Fibroblast of pulmonary artery (primary cell): ENCODE measurements around the gene PLXNB1.
A peak's percentile ranks its signal among the peaks of the same experiment; 100 is the strongest.

Source experiments
- DNase-seq: peaks from one replicate; pipeline ENCODE4 v3.0.0-alpha.2; 2010; ENCODE audit warnings: low read depth
- H3K4me3 ChIP-seq: replicated peaks from 2 replicates; pipeline ENCODE4 v1.5.1; 2011; ENCODE audit warnings: low read depth, mild to moderate bottlenecking, control low read depth, low read length, moderate library complexity
- TF ChIP-seq, protein P1 (sequence below): IDR thresholded peaks from 2 replicates; pipeline ENCODE4 v1.5.1; 2011; ENCODE audit warnings: mild to moderate bottlenecking, control low read depth, low read length, inconsistent platforms; ENCODE audit errors: missing control alignments

The PLXNB1 gene

DNA sequence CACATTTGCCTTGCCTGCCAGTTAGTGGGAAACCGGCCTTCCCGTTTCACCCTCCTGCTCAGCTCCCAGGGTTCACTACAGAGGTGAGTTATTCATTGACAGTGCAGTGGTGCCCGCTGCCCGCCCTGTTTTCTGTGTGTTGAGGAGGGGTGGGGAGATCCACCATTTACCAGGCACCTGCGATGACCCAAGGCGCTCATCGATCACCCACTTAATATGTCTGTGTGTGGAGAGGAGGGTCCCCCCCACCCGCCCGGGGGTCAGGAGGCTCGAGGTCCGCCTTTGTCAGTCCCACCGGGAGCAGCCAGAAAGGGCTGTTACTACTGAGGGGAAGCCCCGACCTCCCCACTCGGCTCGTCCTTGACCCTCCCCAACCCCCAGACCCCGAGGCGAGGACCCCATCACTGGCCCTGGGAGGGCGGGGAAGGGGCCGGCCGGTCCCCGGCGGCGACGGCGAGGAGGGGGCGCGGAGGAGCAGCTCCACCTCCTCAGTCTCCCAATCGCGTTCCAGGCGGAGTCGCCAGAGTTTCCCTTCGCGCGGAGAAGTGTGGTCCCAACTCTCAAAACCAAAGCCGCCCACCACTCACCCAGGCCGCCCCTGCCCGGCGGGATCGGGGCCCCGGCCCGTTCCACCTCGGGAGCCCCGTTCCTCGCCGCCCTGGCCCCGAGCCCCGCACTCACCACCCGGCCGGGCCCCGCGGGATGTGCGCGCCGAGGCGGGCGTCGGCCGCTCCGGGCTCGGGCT lies 1.1 kb downstream of the PLXNB1 start:
- H3K4me3 ChIP-seq = peak overlapping the region; percentile 63
- no peak for DNase-seq
- TF ChIP-seq, protein P1, sequence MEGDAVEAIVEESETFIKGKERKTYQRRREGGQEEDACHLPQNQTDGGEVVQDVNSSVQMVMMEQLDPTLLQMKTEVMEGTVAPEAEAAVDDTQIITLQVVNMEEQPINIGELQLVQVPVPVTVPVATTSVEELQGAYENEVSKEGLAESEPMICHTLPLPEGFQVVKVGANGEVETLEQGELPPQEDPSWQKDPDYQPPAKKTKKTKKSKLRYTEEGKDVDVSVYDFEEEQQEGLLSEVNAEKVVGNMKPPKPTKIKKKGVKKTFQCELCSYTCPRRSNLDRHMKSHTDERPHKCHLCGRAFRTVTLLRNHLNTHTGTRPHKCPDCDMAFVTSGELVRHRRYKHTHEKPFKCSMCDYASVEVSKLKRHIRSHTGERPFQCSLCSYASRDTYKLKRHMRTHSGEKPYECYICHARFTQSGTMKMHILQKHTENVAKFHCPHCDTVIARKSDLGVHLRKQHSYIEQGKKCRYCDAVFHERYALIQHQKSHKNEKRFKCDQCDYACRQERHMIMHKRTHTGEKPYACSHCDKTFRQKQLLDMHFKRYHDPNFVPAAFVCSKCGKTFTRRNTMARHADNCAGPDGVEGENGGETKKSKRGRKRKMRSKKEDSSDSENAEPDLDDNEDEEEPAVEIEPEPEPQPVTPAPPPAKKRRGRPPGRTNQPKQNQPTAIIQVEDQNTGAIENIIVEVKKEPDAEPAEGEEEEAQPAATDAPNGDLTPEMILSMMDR = no peak

GRCh38 chr3:48428088-48428571 lies 1.8 kb downstream of the PLXNB1 start:
- no peak for DNase-seq
- peak overlapping the region; percentile 63 for H3K4me3 ChIP-seq
- TF ChIP-seq, protein P1 = no peak

- no peak overlapping the region for H3K4me3 ChIP-seq
- no peak for DNase-seq
- TF ChIP-seq, protein P1 = no peak
Measured at GRCh38 chr3:48427630-48427962, 2.3 kb downstream of the PLXNB1 start.

DNA sequence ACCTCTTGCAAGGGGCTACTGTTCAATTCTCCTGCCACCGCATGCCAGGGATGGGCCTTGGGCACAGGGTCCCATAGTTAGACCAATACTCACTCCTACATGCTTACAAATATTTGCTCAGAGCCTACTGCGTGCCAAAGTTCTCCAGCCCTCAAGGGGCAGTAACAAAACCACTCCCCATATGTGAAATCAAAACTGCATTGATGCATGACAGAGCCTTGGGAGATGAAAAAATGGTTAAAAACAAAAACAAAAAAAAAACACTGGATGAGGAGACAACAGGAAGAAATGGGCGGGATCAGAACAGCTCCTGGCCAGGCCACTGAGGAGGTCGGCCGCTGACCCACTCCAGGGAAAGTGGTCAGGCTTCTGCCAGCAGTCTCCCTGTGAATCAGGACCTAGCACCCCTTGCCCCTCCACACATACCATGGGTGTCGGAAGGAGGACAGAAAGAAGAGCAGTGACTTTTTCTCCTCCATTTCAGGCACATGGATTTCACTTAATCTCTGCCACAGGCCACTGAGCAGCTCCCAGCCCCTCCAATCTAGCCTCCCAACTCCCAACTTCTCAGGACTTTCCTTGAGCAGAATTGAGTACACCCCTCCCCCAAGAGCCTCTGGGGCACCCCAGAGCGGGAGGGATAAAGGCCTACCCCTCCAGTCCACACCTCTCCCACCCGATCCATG lies 2.8 kb downstream of the PLXNB1 start:
- no peak for DNase-seq
- no peak overlapping the region for H3K4me3 ChIP-seq
- TF ChIP-seq, protein P1 = no peak

DNA sequence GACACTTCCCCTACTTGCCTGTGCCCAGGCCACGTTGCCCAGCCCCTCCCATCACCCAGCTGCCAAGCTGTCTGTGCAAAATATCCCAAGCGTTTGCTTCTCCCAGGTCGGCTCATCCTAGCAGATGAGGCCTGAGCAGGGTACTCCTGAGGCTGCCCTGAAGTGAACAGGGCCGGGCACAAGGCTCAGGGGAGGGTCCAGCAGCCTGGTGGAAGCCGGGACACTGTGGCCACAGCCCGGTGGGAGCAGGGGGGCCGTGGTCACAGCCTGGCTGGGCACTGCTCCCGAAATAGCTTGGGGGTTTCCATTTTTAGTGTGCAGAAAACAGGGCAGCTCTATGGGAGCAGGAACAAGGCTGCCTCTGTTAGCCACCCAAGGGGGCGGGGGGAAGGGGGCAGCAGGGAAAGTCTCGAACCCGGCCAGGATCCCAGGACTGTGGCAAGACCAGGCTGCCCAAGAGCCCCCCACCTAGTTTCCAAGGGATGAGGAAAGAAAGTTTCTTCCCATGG lies 3.4 kb downstream of the PLXNB1 start:
- TF ChIP-seq, protein P1 = no peak
- DNase-seq = no peak
- H3K4me3 ChIP-seq = no peak overlapping the region

DNA sequence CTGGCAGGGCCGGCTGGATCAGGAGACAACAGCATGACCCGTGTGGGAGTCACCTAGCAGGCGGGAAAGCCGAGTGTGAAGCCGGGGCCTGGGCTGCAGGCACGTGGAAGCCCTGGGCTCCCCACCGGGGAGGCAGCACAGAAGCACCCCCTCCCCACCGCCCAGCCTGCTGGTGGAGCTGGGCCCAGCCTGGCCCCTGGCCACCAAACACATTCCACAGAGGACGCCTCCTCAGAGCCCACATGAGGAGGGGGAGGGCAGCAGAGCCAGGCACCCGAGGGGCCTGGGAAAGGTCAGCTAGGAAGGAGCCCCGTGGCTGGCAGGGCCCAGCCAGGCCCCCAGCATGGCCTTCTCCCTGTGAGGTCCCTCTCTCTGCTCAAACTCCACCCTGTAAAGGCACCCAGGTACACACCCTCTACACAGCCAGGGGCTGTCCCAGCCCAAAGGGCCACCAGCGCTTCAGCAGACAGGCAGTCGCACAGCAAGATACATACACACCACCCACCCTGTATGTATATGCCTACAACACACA lies 4.5 kb downstream of the PLXNB1 start:
- H3K4me3 ChIP-seq = no peak overlapping the region
- TF ChIP-seq, protein P1 = no peak

More for the DNA sequence above, 4.5 kb downstream of the PLXNB1 start:
- no peak for DNase-seq
